GM18858 (cell line): ENCODE results near the gene CAMK1.

Experiments
- ATAC-seq: cut with Tn5 transposase; IDR thresholded peaks from one replicate; pipeline ENCODE4 v1.9.1; 2021; ENCODE audit not compliant: unreplicated experiment

The CAMK1 gene

DNA sequence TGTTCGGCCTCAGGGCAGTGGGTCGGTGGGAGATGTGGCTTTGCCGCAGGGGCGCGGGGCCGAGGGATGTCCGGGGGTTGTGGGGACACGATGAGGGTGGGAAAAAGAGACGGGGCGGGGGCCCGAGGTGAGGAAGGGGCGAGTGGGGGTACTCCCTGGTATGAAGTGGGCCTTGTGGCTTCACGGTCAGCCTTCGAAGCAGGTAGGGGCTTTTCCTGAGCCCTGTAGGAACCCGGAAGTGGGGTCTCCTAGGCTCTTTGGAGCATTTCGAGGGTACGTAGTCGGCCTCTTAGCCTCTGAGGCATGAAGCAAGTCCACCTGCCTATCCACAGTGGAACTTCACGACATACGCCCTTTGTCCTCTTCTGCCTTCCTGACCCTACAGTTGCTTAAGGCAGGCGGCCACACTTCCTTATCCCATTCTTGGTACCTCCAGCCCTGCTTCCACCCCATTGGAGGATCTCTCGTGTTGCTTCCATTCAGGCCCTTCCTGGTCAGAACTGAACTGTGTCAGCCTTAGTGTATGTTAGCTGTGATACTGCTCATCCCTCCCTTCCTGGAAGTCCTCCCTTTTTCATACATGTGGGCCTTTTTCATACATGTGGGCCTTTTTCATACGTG is 23.5 kb upstream of the CAMK1 start:
- ATAC-seq: no peak

DNA sequence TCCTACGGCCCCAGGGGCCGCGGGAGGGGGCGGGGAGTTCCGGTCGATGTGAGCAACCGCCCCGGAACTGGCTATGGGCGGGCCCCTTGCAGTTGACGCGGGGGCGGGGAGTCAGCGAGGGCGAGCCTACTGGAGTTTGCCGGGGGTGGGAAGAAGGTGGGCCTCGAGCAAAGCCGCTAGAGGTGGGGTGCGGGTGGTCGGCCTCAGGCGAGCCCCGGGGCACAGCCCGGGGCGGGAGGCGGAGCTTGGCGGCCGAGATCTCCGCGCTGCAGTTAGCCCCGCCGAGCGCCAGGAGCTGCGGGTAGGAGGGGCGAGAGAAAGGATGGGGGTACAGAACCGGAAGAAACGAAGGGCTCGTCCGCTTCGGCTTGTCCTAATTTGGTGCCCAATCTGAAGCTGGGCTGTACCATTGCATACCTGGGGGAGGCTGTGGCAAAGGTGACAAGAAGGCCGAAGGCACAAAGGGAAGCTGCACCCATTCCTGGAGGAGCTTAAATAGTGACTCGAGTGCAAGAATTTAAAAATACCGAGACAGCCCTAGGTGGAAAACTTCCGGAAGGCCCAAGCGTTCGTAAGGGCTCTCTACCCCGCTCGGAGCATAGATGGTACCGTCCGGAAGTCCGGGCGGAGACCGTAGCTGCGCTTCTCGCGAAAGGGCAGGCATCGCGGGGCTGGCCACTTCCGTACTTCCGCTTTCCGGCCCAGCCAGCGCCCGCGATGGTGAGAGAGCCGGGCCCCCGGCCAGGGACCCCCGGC is 22.8 kb upstream of the CAMK1 start, which contains the start of the genes ARPC4 and TADA3:
Gene ARPC4 (plus strand): TSS at position 678 of the 756 bp plus-strand sequence. CDS start 40 bp downstream, at position 718.
Gene TADA3 (minus strand): TSS at position 69 of the 756 bp plus-strand sequence. CDS start 1,007 bp downstream, outside the sequence.
- ATAC-seq: peak; percentile 67

DNA sequence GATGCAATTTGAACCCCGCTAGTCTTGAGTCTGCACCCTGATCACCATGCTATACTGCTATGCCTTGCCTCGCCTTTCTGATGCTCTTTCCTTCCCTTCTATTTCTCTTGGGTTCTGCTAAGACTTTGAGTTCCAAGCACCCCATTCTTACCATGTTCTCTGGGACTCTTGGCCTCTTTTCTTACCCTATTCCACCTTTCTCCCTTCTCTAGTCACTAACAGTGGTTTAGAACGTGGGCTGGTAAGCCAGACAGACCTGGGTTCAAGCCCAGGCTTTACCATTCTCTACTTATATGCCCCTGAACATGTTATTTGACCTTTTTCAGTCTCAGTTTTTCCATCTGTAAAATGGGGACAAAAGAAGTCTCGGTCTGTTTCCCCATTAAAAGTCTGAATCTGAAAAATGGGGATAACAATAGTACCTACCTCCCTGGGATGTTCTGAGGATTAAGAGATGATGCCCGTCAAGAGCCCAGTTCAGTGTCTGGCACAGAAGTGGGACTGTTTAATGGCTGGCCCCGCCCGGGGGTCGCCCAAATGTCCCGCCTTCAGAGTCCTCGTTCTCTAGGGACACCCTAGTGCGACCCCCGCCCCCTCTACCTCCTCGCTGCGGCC is 22.1 kb upstream of the CAMK1 start:
- ATAC-seq: no peak

GRCh38 chr3:9791127-9791526 is 21.4 kb upstream of the CAMK1 start:
- no peak for ATAC-seq

DNA sequence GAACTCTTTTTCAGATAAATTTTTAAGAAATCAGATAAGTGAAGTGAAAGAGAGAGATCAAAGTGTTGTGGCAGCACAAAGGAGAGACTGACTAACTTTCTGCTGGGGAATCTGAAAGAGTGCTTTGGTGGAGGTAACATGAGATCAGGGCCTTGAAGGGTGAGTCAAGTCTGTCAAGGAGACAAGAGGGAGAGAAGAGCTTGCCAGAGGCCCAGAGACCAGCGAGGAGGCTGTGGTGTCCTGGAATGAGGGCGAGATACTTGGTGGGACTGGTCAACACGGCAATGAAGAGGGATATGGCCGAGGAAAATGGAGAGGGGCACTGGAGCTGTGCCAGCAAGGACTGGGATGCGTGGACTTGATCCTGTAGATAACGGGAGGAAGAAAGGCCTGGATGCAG is 18.0 kb upstream of the CAMK1 start:
- ATAC-seq: no peak

- ATAC-seq: no peak
Measured at GRCh38 chr3:9786825-9787669, 17.3 kb upstream of the CAMK1 start.

GRCh38 chr3:9786209-9786739 is 16.5 kb upstream of the CAMK1 start:
- no peak for ATAC-seq

- ATAC-seq: no peak
Measured at GRCh38 chr3:9785602-9786001, 15.9 kb upstream of the CAMK1 start.

DNA sequence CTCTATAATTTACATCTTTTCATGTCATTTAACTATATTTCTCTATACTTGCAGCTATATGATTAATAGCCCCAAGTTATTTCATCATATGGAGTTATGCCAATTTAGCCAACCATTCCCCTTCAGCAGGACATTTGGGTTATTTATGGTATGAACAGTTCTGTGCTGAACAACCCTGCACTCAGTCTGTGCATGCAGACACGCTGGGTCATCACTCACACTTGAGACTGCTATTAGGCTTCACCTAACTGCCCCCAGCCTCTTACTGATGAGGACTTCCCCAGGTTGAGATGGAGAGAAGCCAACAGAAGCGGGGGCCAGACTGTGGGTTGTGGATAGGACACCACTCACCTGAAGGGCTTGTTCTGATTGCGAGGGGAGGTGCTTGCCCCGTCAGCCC is 15.2 kb upstream of the CAMK1 start:
- ATAC-seq: no peak

GRCh38 chr3:9783954-9784353 is 14.2 kb upstream of the CAMK1 start:
- no peak for ATAC-seq

GRCh38 chr3:9782770-9783169 is 13.0 kb upstream of the CAMK1 start:
- no peak for ATAC-seq

- ATAC-seq: no peak
Measured at GRCh38 chr3:9781978-9782603, 12.3 kb upstream of the CAMK1 start.

- ATAC-seq: no peak
Measured at GRCh38 chr3:9781551-9781950, 11.8 kb upstream of the CAMK1 start.

GRCh38 chr3:9780910-9781309 is 11.2 kb upstream of the CAMK1 start:
- ATAC-seq: no peak

DNA sequence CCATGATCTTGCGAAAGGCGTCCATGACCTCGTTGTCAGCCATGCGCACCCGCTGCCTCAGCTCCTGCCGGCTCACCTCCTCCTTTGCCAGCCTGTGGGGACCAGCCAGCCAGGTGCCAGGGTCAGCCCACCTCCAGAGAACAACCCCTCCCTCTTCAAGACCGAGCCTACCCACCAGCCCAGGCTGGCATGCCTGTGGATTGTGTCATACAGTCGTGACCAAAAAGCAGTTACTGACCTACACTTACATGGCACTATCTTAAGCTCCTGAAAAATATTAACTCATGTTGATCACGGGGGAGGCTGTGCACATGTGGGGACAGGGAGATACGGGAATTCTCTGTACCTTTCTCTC is 10.7 kb upstream of the CAMK1 start:
- no peak for ATAC-seq

DNA sequence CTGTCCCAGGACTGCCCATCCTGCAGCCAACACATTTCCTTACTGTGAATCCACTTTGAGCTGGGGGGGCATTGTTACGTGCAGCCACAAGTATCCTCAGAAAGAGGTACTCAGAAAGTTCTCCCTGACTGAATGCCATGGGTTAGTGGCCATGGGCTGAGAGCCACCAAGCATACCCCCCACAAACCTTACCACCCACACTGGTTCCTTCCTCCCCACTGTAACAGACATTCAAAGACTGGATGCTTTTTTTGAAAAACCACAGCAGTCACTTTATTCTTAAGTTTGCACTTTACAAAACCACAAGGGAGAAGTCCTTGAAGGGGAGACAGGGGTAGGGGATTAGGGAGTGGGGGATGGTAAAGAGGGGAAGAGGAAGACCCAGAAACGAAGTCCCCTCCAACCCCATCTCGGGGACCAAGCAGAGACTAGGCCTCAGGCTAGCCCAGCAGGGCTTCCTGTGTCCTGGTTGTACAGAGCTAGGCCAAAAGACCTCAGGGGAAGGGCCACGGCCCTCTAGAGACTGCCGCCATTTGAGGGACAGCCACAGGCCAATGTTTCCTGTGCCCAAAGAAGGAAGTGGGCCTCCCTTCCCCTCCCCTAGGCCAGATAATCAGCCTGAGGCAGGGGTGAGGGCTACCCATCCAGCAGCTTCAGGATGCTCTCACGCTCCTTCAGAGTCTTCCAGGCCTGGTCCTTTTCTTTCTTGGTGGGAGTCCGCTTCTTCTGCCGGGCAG is 10.1 kb upstream of the CAMK1 start:
- ATAC-seq: peak; percentile 43

GRCh38 chr3:9779075-9779593 is 9.4 kb upstream of the CAMK1 start:
- no peak for ATAC-seq

DNA sequence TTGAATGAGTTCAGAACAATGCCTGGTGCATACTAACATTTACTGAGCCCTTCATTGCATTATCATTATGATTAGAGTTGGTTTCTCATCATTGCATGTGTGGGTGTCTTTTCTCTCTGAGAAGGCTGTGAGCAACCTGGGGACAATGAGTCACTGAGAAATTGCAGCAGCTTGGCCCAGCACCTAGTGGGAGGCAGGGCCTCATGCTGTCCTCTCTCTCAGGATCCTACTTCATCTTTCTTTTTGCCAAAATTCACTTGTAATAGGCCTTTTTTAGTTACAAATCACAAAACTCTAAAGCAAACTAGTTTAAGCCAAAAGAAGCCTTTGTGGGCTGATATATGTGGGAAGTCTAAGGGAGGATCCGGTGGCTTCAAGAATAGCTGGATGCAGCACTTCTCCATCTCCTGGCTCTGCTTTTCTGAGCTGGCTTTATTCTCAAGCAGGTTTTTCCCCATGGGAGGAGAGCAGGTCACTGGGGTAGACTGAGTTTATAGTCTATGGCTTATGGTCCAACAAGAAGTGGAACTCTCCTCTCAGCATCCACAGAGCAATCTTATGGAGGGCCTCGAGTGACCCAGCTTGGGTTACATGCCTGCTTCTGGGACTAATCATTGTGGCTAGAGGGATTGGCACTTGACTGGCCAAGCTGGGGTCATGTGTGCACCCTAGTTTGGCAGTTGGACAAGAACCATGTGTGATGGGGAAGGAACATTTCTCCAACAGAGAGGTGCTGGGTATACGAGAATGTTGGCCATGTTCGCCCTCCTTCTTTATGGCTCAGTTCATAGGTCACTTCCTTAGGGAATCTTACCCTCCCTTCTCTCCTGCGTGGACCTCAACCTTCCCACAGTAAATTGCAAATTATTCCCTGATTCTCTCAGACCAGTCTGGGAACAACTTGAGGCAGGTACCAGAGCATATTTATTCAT is 8.7 kb upstream of the CAMK1 start:
- ATAC-seq: no peak

DNA sequence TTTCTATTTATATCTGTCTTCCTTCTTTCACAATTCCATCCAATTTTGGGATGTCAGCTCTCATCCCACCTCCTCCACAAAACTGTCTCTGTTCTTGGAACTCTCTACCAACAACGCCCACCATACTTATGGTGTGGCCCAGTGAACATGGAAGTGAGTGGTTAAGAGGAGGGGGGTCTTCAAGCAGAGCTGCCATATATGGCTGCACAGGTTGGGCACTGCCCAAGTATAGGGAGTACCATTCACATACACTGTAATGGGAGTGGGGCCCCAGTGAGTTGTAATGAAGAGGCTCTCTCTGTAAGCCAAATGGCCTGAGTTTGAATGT is 7.9 kb upstream of the CAMK1 start:
- ATAC-seq: no peak
